GM12891 (cell line): ENCODE results near the gene SLC38A11.

Source experiments
- POLR2A ChIP-seq: IDR thresholded peaks from 2 replicates; pipeline ENCODE4 v1.6.1; 2011; ENCODE audit warnings: low read depth, low read length, control low read depth
- POLR2AphosphoS5 ChIP-seq: IDR thresholded peaks from 2 replicates; pipeline ENCODE4 v1.6.1; 2011; ENCODE audit warnings: low read depth, low read length, control low read depth
- POU2F2 ChIP-seq: IDR thresholded peaks from 2 replicates; pipeline ENCODE4 v1.6.1; 2011; ENCODE audit warnings: low read depth, mild to moderate bottlenecking, control low read depth, low read length, moderate library complexity
- TAF1 ChIP-seq: IDR thresholded peaks from 2 replicates; pipeline ENCODE4 v1.6.1; 2011; ENCODE audit warnings: low read depth, low read length, control low read depth

GRCh38 chr2:164913640-164914350, 41.5 kb downstream of the SLC38A11 start:
- TF ChIP-seq POLR2A = no peak
- TF ChIP-seq POLR2AphosphoS5 = no peak
- no peak for TF ChIP-seq TAF1
- TF ChIP-seq POU2F2 = no peak
